HepG2 (cell line): Measurements from ENCODE around the gene PTMA. TPM values are rescaled to one million over a fixed set of nuclear protein-coding genes. Genes with fewer than 3 reads are reported as not detected.
A peak's percentile ranks its signal among the peaks of the same experiment; 100 is the strongest.

ENCODE experiments used
- HBP1 ChIP-seq: IDR thresholded peaks from 2 replicates; pipeline ENCODE4 v1.6.1; 2016; ENCODE audit warnings: low read depth, control low read depth
- HIC2 ChIP-seq: sonication (generic); formaldehyde crosslinking; IDR thresholded peaks from 2 replicates; pipeline ENCODE4 v1.9.0; 2022; ENCODE audit warnings: low read depth, missing genetic modification reagents
- MED13 ChIP-seq: sonication (generic); formaldehyde crosslinking; IDR thresholded peaks from 2 replicates; pipeline ENCODE4 v1.5.0; 2020; ENCODE audit warnings: missing genetic modification reagents
- MEIS1 ChIP-seq: sonication (generic); formaldehyde crosslinking; IDR thresholded peaks from 2 replicates; pipeline ENCODE4 v1.9.0; 2021; ENCODE audit warnings: mild to moderate bottlenecking, missing genetic modification reagents, moderate library complexity, borderline replicate concordance
- NFAT5 ChIP-seq: sonication (generic); formaldehyde crosslinking; IDR thresholded peaks from 2 replicates; pipeline ENCODE4 v1.4.0; 2020; ENCODE audit warnings: missing genetic modification reagents
- PRDM4 ChIP-seq: sonication (generic); formaldehyde crosslinking; IDR thresholded peaks from 2 replicates; pipeline ENCODE4 v1.9.0; 2021; ENCODE audit warnings: missing genetic modification reagents, borderline replicate concordance
- SUZ12 ChIP-seq: fragments of 150-350 bp; IDR thresholded peaks from 2 replicates; pipeline ENCODE4 v1.6.1; 2014; ENCODE audit warnings: low read depth, low read length
- ZNF441 ChIP-seq: sonication (generic); formaldehyde crosslinking; IDR thresholded peaks from 2 replicates; pipeline ENCODE4 v1.7.0; 2021; ENCODE audit warnings: missing genetic modification reagents, borderline replicate concordance
- ZNF484 ChIP-seq: sonication (generic); formaldehyde crosslinking; IDR thresholded peaks from 2 replicates; pipeline ENCODE4 v1.5.1; 2020; ENCODE audit warnings: mild to moderate bottlenecking, low read depth, missing genetic modification reagents, borderline replicate concordance
- ZNF747 ChIP-seq: sonication (generic); formaldehyde crosslinking; IDR thresholded peaks from 2 replicates; pipeline ENCODE4 v1.8.1; 2023; ENCODE audit warnings: missing genetic modification reagents, mild to moderate bottlenecking, borderline replicate concordance
- ZNF772 ChIP-seq: sonication (generic); formaldehyde crosslinking; IDR thresholded peaks from 2 replicates; pipeline ENCODE4 v1.5.0; 2020; ENCODE audit warnings: mild to moderate bottlenecking, missing genetic modification reagents
- polyA plus RNA-seq, 8 experiments: library from polyadenylated mRNA; depleted of rRNA in 3 of 8; stranded (reverse) in 7 of 8; unstranded in 1 of 8; fragments of >200 nt; fragmentation: Illumina TruSeq in 4 of 8; extraction: Trizol in 4 of 8; gene quantifications; 2 replicates each; pipeline versions ENCODE4 v1.2.1 to v1.2.3, GENCODE V29; 2011 to 2016; ENCODE audit warnings: low read depth in 4 of 8, missing spikeins in 1 of 8, mixed read lengths in 1 of 8; ENCODE audit not compliant: insufficient read depth in 1 of 8
- total RNA-seq, 5 experiments: library from RNA; depleted of rRNA; stranded (reverse); fragments of >200 nt; fragmentation: Illumina TruSeq; extraction: Trizol; gene quantifications; 2 replicates each; pipeline ENCODE4 v1.2.3, GENCODE V29; 2016; ENCODE audit warnings: low read depth in 1 of 5

The PTMA gene
- total and polyA plus RNA-seq, 2 of the 13 experiments (the other 11 are each of a cell fraction or from before 2014, with no cell fraction given), result 190 to 1,086 TPM

- TF ChIP-seq ZNF484 (CRISPR knock-in tag) (no peak), MEIS1 (no peak), HIC2 (CRISPR knock-in tag) (peak; percentile 76; the same call in 1 of the 2 replicates), ZNF441 (CRISPR knock-in tag) (no peak), MED13 (CRISPR knock-in tag) (0 out of 2 replicates have a peak, but pooled peaks have one; percentile 35), ZNF747 (CRISPR knock-in tag) (peak; percentile 42; the same call in 1 of the 2 replicates), NFAT5 (CRISPR knock-in tag) (no peak), PRDM4 (CRISPR knock-in tag) (no peak), SUZ12 (no peak), ZNF772 (CRISPR knock-in tag) (0 out of 2 replicates have a peak, but pooled peaks have one; percentile 67), HBP1 (CRISPR knock-in tag) (peak; percentile 45; the same call in 1 of the 2 replicates)
These were observed 5.7 kb downstream of the PTMA start (continued) for GRCh38 chr2:231713730-231714638.
